ENCODE measurements around the gene ANGPTL5. TPM values are rescaled to one million over a fixed set of nuclear protein-coding genes. Genes with fewer than 3 reads are reported as not detected.
"Not testable (repeated sequence)": the region's sequence is repeated elsewhere in the genome, so short reads cannot be mapped to it uniquely, and the experiment has no call there.

Gene ANGPTL5
- total RNA-seq, 1 donor from 2014 or later = not detected

DNA sequence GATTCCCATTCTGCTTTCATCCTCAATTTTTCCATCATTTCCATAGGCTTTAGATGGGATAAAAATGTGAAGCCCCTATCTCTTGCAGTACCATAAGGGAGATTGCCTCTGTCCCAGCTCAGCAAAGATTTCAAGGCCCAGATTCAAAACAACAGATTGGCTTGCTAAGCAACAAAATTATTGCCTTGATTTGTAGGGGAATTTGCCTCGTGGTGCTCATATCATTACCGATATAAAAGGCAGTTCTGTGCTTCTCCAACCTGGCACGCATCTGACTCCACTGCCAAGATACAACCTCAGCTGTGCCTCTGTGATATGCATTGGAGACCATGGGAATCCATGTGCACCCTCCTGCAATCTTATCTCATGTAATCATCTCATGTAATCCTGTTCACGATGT is 26.6 kb downstream of the ANGPTL5 start:
- no peak for DNase-seq (ENCODE audit: low read depth in 2 of 2)

DNA sequence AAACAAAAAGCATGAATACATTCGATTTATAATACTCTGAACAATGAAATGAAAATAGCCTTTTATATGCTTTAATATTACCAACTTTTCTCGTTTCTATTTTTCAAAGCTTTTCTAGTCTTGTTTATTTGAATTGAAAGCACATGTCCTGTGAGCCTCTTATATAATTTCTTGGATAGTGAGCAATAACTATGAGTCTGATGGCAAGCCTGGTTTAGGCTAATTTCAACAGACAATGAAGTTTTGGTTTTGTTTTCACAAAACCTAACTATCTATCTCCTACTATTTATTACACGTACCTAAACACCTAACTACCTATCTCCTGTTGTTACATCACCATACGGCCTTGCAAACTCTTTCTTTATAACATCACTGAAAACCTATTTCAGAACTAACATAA is 30.7 kb downstream of the ANGPTL5 start:
- no peak for DNase-seq (ENCODE audit: low read depth in 2 of 2)

DNA sequence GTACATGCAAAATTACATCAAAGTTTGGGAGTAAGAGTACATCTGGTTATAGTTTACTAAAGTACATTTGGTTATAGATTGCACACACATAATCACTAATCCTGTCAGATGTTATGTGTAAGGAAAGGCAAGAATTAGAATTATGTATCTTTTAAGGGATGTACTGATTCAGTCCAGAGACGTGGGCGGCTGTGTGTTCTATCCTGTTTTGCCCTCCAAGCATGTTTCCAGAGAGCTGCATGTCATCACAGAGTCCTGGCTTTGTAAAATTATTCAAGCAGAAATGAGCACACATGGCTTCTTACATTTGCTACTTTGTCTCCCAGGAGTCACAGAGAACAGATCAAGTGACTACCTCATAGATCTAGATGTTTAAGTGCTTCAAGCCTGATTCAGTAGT is 34.7 kb downstream of the ANGPTL5 start:
- no peak for DNase-seq (ENCODE audit: low read depth in 2 of 2)

DNA sequence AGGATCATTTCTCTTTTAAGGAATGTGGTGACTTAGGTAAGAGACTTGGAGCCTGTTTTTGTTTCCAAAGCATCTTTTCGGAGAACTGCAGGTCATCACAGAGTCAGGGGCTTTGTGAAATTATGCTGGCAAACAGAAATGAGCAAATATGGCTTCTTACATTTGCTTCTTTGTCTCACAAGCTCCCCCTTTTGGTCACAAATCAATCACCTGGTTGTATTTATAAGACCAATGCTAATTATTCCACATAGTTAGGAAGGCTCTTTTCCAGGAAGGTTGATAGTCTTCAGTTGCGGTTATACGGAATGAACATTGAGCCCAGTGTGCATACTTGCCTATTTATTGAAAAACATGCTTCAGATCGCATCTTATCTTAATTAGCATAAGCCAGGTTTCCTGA is 36.1 kb downstream of the ANGPTL5 start:
- DNase-seq (ENCODE audit: low read depth in 2 of 2) = peak; percentile 42 to 82

DNA sequence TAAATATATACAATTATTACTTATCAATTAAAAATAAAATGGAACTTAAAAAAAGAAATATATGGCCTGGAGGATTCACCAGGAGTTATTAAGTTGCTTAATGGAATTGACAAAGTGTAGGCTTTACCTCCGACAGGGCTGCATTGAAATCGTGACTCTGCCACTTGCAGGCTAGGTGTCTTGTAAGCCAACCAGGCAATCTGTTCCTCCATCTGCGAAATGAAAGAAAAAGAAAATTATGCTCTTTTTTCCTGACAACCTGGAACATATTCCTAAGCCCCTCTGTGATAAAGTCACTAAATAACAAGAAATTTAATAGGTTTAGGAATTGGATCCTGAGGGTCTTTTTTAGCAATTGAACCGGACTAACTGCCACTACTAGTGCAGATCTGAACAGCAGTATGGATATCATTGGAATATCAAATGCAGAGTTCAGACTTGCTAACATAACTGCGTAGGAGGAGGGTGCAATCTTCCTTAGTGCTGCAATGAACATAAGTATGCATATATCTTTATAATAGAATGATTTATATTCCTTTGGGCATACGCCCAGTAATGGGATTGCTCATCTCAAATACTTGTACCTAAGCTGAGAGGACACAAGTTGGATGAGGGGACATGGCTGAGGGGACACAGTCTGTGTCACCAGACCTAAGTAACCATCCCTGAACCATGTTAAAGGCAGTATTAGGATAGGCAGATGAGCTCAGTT is 44.0 kb downstream of the ANGPTL5 start:
- no peak for DNase-seq (ENCODE audit: low read depth in 2 of 2)

DNA sequence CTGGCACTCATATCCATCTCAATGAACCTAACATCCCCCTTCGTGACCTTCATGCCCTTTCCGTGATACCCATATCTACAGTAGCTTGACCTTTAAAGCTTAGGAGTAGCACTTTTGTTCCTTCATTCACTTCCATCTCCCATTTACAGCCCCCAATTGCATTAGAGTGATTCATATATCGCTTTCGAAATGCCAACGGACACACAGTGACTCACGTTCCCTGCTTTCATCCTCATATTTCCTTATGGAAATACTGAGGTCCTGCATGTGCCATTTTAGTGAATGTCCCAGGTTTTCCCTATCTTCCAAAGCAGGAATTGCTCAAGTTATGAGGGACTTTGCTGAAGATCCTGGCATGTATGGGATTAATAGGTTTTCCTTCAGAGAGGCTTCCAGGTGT is 45.8 kb downstream of the ANGPTL5 start:
- peak; percentile 9 to 77 for DNase-seq (ENCODE audit: low read depth in 2 of 2)

DNA sequence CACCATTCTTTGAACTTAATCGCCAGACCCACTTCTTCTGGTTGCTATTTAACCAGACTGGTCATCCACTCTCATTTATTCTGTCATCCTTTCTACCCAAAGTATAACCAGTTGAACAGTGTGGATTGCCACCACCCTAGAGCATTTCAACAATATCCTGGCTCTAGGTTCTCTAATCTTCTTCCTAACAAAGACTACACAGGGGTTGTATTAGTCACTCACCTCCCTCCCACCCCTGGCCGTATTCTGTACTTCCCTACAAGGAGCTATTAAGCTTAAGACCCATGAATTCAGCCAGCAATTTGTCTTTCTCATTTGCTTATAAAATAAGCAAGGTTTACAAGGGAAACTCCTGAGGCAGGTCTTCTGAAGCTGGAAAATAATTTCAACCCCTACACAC is 48.4 kb downstream of the ANGPTL5 start:
- DNase-seq (ENCODE audit: low read depth in 2 of 2) = no peak

DNA sequence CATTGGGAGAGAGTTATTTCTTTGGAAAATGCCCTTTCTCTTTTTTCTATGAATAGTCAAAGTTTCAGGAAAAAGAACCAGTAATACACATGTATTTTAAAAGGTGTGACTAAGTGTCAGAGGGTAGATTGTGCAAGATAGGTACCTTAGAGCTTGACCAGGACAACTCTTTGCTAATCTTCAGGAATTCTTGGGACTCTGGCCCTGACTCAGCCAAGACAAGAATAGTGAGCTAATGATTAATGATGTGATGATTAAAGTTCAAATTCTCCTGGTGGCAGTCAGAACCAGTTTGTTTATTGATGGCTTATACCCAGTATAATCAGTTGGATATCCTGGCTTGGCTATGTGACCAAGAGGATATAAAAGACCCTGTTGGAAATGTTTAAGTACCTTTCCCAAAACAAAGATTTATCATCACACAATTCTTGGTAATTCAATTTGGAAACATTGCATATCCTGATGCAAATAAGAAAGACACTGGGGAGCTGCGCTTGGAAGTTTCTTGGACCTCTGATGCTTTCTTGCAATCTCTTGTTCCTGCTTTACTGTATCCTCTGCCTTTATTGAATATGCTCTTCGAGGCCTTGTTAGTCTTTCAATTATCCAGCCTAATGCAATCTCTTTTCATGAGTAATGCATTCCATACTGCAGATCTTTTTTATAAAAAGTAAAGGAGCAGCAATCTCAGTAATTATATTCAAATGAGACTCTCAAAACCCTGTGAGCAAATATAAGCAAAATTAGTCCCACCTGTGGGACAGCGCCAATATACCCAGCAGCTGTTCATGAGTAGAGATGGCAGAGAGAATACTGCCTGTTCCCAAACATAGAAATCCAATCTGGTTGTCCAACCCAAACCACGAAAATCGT is 49.5 kb downstream of the ANGPTL5 start:
- DNase-seq (ENCODE audit: low read depth in 2 of 2) = no peak

DNA sequence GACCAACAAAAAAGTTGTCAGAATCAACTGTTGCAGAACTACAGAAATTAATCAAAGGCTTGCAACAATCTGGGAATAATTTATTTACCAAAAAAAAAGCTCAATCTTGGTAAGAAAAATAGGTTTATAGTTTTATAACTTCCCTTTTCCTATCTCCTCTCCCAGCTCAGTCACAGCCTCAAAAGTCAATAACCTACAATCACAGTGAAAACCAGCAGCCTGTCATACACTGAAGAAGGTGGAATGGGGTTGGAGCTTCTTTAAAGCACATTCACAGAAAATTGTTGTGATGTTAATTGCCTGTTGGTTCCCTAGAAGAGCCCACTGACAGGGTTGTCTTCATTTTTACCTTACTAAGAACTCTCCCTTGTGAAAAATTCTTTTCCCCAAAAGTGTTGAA is 52.2 kb downstream of the ANGPTL5 start:
- no peak for DNase-seq (ENCODE audit: low read depth in 2 of 2)

DNA sequence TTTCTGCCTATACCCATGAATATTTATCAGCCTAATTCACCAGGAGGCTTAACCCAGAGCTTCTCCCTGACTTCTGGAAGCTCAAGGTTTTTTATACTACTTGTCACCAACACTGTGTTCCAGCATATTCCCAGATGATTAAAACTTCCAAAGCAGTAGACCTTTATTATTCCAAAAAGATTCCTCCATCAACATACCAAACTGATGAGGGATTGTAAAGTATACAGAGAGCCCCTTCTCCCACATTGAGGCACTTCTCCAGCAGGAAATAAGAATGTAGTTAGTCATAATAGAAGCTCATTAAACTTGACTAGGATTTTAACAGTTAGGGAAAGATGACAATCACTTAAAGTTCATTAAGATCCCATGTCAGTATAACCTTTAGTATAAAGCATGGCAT is 53.0 kb downstream of the ANGPTL5 start:
- peak in 1 of 2 donors; percentile 59 for DNase-seq (ENCODE audit: low read depth in 2 of 2)

DNA sequence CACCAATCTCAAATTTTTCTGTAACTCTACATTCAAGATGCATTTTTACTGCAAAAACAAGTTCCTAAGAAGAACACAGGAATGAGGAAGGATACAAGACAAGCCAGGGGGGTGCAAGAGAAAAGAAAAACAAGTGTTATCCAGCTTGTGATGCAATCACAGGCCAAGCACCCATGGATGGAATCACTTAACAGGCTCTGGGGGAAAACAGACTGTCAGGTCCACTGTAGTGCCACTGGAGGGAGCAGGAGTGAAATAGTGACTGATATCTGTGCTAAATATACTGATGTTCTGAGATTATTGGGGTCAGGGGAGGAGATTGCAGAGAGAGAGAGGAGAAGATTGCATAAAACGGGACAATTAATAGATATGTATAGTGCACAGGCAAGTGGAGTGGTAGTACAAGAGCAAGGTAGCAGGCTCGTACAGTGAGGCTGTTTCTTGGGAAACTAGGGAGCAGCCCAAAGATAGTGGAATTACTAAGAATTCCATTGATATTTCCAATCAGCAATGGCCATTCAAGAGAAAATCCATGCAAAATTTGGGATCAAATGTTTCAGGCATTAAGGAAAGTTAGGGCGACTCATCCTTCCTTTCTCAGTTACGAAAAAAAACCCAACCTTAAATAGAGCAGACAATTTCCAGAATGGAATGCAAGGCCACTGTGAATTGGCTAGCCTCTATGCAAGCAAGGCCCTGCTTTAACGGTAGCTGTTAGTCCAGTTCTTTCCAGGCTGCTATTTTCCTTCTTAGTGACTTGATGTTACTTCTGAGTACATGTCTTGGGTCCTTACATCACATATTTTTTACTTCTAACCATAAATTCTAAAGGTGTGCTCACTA is 53.7 kb downstream of the ANGPTL5 start:
- peak; percentile 14 to 69 for DNase-seq (ENCODE audit: low read depth in 2 of 2)

DNA sequence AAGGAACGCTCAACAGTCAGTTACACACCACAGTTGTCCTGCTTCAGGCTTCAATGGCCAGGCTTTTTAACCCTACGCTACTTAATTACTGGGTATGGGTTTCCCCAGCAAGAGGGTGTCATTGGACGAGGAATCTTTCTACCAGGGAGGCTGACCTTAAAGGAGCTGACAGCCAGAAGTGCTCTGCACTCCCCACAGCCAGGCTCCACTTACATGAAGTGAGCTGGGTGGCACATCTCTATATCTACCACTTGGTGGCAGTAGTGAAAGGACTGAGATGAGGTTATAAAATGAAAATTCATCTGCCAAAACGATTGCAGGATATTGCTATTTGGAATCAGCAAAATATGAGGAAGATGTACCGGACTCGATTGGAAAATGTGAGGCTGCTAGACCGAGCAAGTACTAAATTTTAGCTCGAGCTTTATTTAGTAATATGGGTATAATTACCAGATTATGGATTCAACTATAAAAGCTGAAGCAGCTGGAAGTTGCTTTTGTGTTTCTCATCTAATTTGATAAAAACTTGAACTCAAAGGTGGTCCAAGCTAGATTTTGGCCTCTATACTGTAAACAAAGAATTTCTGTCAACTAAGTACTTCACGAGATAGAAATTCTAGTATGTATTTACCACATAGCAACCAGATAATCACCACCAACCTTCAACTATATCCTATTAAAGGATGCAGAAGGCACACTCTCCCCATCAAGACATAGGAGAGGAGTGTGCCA is 55.5 kb downstream of the ANGPTL5 start:
- peak; percentile 37 to 72 for DNase-seq (ENCODE audit: low read depth in 2 of 2)

DNA sequence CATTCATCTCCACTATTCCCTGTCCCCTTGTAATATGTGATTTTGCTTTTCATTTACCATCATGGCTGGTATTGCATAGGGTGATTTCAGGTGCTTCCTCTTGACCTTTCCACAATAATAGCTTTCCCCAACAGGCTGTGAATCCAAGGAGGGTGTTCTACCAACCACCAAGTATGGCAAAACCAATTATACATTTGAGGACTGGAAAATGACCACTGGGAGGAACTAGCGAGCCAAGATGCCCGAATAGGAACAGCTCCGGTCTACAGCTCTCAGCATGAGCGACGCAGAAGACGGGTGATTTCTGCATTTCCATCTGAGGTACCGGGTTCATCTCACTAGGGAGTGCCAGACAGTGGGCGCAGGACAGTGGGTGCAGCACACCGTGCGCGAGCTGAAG is 64.1 kb downstream of the ANGPTL5 start:
- DNase-seq (ENCODE audit: low read depth in 2 of 2) = not testable (repeated sequence)

DNA sequence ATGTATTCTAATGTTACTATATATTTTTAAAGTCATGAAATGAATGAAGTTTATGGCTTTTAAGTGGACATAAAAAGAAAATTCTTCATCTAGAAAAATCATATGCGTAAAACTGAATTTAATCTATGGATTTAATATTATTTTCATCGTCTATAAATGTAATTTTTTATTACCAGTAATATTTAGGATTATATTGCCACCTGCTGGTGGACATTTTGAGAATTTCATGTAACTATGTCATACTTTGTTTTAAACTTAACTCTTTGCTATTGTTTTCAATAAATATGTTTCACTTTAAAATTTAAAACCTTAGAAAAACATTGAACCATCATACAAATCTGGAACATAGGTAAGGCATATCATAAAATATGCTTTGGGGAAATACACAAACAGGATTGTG is 68.1 kb downstream of the ANGPTL5 start:
- DNase-seq (ENCODE audit: low read depth in 2 of 2) = peak; percentile 27 to 40

DNA sequence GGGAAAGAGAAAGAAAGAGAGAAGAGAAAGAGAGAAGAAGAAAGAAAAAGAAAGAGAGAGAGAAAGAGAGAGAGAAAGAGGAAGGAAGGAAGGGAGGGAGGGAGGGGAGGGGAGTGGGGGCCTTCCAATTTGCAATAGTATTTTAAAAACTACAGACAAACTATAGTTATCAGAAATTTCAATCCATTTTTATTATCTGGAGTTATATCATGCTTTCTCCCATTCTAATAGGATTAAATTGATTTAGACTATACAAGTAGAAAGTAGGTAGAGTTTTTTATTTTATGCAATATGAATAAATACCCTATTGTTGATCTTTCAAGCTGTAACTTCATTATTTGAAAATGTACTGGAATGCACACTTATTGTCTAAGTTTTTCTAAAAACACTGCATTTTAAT is 71.7 kb downstream of the ANGPTL5 start:
- no peak for DNase-seq (ENCODE audit: low read depth in 2 of 2)

DNA sequence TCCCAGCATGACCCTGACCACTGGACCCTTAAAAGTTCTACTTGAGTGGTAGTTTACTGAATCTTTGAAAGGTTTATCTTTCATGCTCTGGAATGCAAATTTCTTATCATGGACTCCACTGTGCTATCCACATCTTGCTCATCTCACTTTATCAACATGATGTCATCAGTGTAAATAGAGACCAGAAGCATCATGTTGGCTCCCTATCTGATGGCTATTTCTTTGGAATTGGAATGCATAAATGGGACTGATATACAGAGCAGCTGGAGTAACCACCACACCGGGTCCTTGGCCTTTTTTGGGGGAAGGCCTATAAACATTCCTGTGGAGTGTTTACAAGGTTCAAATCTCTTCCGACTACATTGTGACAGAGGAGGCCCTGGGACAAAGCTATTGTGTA is 75.6 kb downstream of the ANGPTL5 start:
- no peak for DNase-seq (ENCODE audit: low read depth in 2 of 2)

Other genes with a start within 250 kb of the ANGPTL5 start
- gene CEP126, start 1.5 kb downstream of the ANGPTL5 start, total RNA-seq = 0.25 and 0.51 TPM in 2 replicates
- gene CFAP300, start 130.9 kb upstream of the ANGPTL5 start, total RNA-seq = not detected in 2 replicates
- 63.3 and 109 TPM in 2 replicates for gene YAP1, start 193.9 kb upstream of the ANGPTL5 start, total RNA-seq